HG02973 (cell line): ENCODE measurements around the gene GBX1.
A peak's percentile ranks its signal among the peaks of the same experiment; 100 is the strongest.

Experiments used
- ATAC-seq: cut with Tn5 transposase; IDR thresholded peaks from one replicate; pipeline ENCODE4 v1.9.1; 2021; ENCODE audit warnings: moderate library complexity; ENCODE audit not compliant: unreplicated experiment

The GBX1 gene

GRCh38 chr7:151116603-151117440, 50.7 kb downstream of the GBX1 start:
- ATAC-seq: no peak

GRCh38 chr7:151115836-151116418, 51.6 kb downstream of the GBX1 start:
- no peak for ATAC-seq

- ATAC-seq: no peak
Observed at GRCh38 chr7:151115121-151115835, 52.2 kb downstream of the GBX1 start.

GRCh38 chr7:151114151-151115090, 53.1 kb downstream of the GBX1 start:
- no peak for ATAC-seq

- no peak for ATAC-seq
Observed at GRCh38 chr7:151113344-151114150, 53.9 kb downstream of the GBX1 start.

GRCh38 chr7:151110941-151111645, 56.4 kb downstream of the GBX1 start:
- ATAC-seq: peak; percentile 71

- no peak for ATAC-seq
Observed at GRCh38 chr7:151110236-151110940, 57.1 kb downstream of the GBX1 start.

- ATAC-seq: no peak
Observed at GRCh38 chr7:151109094-151110048, 58.1 kb downstream of the GBX1 start.

- ATAC-seq: no peak
Observed at GRCh38 chr7:151107882-151108281, 59.6 kb downstream of the GBX1 start.

- ATAC-seq: no peak
Observed at GRCh38 chr7:151104411-151105235, 62.9 kb downstream of the GBX1 start.

- ATAC-seq: no peak
Observed at GRCh38 chr7:151103973-151104372, 63.5 kb downstream of the GBX1 start.

- no peak for ATAC-seq
Observed at GRCh38 chr7:151102991-151103390, 64.5 kb downstream of the GBX1 start.

- ATAC-seq: no peak
Observed at GRCh38 chr7:151101621-151102396, 65.7 kb downstream of the GBX1 start.

- no peak for ATAC-seq
Observed at GRCh38 chr7:151100921-151101320, 66.6 kb downstream of the GBX1 start.

- ATAC-seq: no peak
Observed at GRCh38 chr7:151099486-151100211, 67.8 kb downstream of the GBX1 start.
